Stimulated activated CD4-positive, alpha-beta T cell treated with anti-CD3 and anti-CD28 coated beads, Interleukin-12 subunit alpha, Interleukin-12 subunit beta, amount 100 ng/mL, for 24 hours (primary cell): ENCODE measurements around the gene CDKAL1.

ENCODE experiments used
- DNase-seq, 2 experiments: peaks; one replicate each; pipeline ENCODE4 v3.0.0-alpha.2; 2020; ENCODE audit warnings: low read depth in 2 of 2

The CDKAL1 gene

DNA sequence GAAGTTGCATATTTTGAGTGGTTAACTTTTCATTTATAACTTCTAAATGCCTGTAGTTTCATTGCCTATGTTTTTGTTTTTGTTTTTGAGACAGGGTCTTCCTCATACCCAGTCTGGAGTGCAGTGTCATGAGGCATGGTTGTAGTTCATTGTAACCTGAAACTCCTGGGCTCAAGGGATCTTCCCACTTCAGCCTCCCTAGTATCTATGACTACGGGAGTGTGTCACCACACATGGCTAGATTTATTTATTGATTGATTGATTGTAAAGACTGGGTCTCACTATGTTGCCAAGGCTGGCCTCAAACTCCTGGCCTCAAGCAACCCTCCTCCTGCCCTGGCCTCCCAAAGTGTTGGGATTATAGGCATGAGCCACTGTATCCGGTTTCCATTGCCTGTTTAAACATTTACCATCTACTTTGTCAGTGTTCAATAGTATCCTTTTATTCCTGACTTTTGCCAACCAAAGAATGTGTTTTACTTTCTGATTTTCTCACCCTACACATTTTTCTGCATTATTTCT is 144.6 kb downstream of the CDKAL1 start:
- no peak for DNase-seq

GRCh38 chr6:20680697-20681165 is 146.5 kb downstream of the CDKAL1 start:
- DNase-seq = no peak

- DNase-seq = no peak
These were observed 147.0 kb downstream of the CDKAL1 start for GRCh38 chr6:20681243-20681684.

- DNase-seq = no peak
These were observed 150.2 kb downstream of the CDKAL1 start for GRCh38 chr6:20684474-20684873.

- no peak for DNase-seq
These were observed 151.9 kb downstream of the CDKAL1 start for GRCh38 chr6:20686142-20686541.

GRCh38 chr6:20687494-20687893 is 153.2 kb downstream of the CDKAL1 start:
- no peak for DNase-seq

GRCh38 chr6:20688710-20689500 is 154.6 kb downstream of the CDKAL1 start:
- no peak for DNase-seq

DNA sequence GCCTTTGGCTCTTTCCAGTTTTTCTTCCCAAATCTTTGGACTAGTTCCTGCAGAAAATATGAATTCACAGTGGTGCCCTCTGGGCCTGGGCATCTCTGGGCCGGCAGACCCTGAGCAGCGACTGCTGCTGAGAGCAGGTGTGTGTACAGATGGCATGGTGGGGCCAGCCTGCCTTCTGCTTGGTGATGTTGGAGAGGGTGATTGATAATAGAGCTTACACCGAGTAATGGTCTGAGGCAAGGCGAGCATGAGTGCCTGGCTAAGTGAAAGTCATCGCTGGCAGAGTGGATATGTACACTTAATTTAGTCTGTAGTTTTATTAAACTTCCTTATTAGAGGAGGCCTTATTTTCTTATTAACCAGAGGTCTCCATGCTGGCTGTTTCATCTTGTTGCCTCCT is 156.9 kb downstream of the CDKAL1 start:
- no peak for DNase-seq

DNA sequence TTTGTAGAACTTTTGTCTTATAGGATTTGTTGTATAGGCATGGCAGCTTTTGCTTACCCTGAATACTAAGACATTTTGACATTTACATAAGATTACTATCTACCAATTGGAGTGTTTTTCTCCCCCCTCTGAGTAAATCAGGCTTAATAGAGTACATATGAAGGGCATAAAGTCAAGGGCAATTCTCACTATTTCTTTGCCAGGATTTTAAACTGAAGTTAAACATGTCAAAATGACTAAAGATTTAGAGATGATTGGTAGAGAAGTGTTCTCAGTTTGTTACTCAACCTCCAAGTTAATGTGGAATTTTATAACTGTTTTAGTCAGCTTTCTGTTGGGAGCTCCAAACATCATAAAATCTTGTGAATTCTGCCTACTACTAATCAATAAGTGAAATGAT is 157.8 kb downstream of the CDKAL1 start:
- no peak for DNase-seq

GRCh38 chr6:20693466-20694063 is 159.3 kb downstream of the CDKAL1 start:
- no peak for DNase-seq

DNA sequence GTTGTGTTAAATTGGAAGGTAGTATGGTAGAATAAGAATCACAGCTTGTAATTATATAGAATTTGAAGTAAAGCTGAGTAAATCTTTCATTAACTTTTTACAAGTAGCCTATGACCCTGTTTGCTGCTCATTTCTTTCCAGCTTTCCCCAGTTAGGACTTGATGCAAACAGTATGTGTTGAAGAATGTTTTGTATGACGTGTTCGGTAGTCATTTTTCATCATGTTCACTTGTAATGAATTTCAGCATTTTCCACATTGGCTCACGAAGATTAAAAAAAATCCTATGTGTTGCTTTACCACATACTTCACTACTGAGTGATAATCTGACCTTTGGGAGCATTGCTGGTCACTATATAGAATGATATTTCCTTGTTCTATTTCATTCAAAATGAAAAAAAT is 162.4 kb downstream of the CDKAL1 start:
- no peak for DNase-seq

- no peak for DNase-seq
These were observed 164.4 kb downstream of the CDKAL1 start for GRCh38 chr6:20698675-20699074.

- no peak for DNase-seq
These were observed 165.1 kb downstream of the CDKAL1 start for GRCh38 chr6:20699402-20699801.

- no peak for DNase-seq
These were observed 166.1 kb downstream of the CDKAL1 start for GRCh38 chr6:20700375-20700774.

GRCh38 chr6:20702366-20702765 is 168.1 kb downstream of the CDKAL1 start:
- no peak for DNase-seq

GRCh38 chr6:20703049-20703448 is 168.8 kb downstream of the CDKAL1 start:
- DNase-seq = no peak

DNA sequence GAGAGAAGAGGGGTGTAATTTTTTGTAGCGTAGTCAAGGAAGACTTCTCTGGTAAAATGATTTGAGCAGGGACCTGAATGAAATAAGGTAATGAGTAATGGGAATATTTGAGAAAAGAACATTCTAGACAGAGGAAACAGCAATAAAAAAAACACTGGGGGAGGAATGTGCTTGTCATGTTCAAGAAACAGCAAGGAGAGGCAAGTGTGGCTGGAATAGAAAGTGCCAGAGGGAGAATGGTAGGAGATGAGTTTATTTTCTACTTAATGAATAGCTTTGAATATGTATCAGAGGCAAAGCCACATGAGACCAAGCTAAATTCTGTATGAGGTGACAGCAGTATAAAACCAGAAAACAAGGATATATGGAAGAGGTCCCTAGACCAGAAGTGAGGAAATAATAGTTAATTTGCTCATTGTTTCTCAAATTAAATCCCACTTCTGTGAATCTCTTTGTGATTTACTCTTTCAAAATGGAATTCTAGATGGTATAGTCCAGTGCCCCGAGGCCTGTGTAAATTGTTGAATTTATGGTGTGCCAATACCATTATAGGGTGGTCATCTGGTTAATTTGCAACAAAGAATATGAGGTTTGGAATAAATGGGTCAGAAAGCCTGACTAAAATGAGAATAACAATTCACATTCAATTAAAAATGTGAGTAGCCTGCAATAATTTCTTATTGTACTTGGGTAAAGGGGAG is 170.2 kb downstream of the CDKAL1 start:
- DNase-seq = no peak

DNA sequence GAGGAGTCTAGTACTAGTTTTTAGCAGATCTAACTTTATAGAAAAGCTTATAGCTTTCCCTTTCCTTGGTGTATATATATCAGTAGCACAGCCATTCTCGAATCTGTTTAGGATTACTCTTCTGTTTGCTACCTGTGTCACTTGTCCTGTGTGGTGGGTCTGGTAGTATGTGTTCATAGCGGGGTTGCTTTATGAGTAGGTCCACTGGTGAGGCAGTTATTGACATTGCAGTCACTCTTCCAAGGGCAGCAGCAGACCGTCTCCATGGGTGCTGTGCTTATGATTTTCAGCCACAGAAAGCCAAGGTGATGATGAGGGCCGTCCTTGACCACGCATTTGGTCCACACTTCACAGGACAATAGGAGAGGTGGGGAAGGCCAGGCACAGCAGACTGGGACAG is 171.5 kb downstream of the CDKAL1 start:
- no peak for DNase-seq

- DNase-seq = no peak
These were observed 172.1 kb downstream of the CDKAL1 start for GRCh38 chr6:20706238-20706938.

DNA sequence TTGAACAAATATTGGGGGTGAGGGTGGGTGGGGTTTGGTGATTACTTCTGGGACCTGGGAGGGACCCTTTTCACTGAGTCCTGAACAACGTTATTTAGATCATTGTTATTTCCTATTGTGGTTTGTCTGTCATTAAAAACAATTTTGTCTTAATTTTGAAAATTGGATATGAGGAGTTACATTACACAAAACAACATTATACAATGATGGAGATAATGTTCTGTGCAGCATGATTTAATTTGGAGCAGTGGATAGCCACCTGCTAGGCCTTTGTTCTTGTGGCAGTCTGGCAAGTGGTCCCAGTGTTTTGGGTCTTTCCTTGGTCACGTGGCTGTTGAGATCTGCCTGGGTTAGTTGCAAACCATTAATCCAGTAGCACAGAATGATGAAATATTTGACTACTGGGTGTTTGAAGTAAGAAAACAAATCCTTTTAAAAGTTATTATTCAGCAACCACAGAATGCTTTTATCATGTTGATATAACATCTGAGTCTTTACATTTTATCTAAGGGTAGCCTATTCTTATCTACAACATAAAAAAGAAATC is 172.8 kb downstream of the CDKAL1 start:
- no peak for DNase-seq

GRCh38 chr6:20707870-20708269 is 173.6 kb downstream of the CDKAL1 start:
- no peak for DNase-seq
